PC-9 (cell line): Measurements from ENCODE around the gene COL23A1. TPM values are rescaled to one million over a fixed set of nuclear protein-coding genes. Genes with fewer than 3 reads are reported as not detected.

Experiments
- BruUV-seq: library from RNA; stranded (reverse); fragments of 400-500 nt; replicated peaks from 2 replicates; lab custom pipeline; 2021; lab: Mats Ljungman, UMichigan
- CTCF ChIA-PET: fragments of 300-600 bp; sonication (Branson Sonifier 250); formaldehyde crosslinking; loops from one replicate; lab custom pipeline; 2022; ENCODE audit warnings: antibody characterized with exemption; lab: Charles Lee
- POLR2A ChIA-PET: fragments of 300-600 bp; sonication (Branson Sonifier 250); formaldehyde crosslinking; loops from one replicate; lab custom pipeline; 2022; ENCODE audit warnings: antibody characterized with exemption; ENCODE audit not compliant: unreplicated experiment; lab: Charles Lee
- DNase-seq, 2 experiments: peaks; one replicate each; pipeline versions ENCODE4 v3.0.0 to v3.0.0-alpha.2; 2015 to 2022; ENCODE audit warnings: mixed read lengths in 1 of 2
- H2AFZ ChIP-seq: fragments of 200-600 bp; sonication (generic); 2 replicates; pipeline ENCODE4 v1.8.1; 2017; ENCODE audit warnings: antibody characterized with exemption
- H3F3A ChIP-seq: fragments of 200-600 bp; sonication (generic); 2 replicates; pipeline ENCODE4 v1.8.1; 2017; ENCODE audit warnings: antibody characterized with exemption, mild to moderate bottlenecking, low read depth; ENCODE audit not compliant: insufficient read depth
- H3K27ac ChIP-seq: fragments of 200-600 bp; sonication (generic); 2 replicates; pipeline ENCODE4 v1.6.1; 2016; ENCODE audit warnings: mixed run types
- H3K27me3 ChIP-seq: fragments of 200-600 bp; sonication (generic); 2 replicates; pipeline ENCODE4 v1.6.1; 2016; ENCODE audit warnings: low read depth, mixed run types; ENCODE audit not compliant: insufficient read depth
- H3K36me3 ChIP-seq: fragments of 200-600 bp; sonication (generic); 2 replicates; pipeline ENCODE4 v1.6.1; 2016; ENCODE audit warnings: low read depth, mixed run types
- H3K4me1 ChIP-seq: fragments of 200-600 bp; sonication (generic); replicated peaks from 2 replicates; pipeline ENCODE4 v1.6.1; 2016; ENCODE audit warnings: mixed run types; ENCODE audit not compliant: insufficient read depth
- H3K4me2 ChIP-seq: fragments of 200-600 bp; sonication (generic); 2 replicates; pipeline ENCODE4 v1.6.1; 2017; ENCODE audit warnings: mixed run types
- H3K4me3 ChIP-seq: fragments of 200-600 bp; sonication (generic); 2 replicates; pipeline ENCODE4 v1.6.1; 2016; ENCODE audit warnings: mixed run types
- H3K79me2 ChIP-seq: fragments of 200-600 bp; sonication (generic); 2 replicates; pipeline ENCODE4 v1.6.1; 2017; ENCODE audit warnings: low read depth, mixed run types
- H3K9me2 ChIP-seq: fragments of 200-600 bp; sonication (generic); 2 replicates; pipeline ENCODE4 v1.8.1; 2017; ENCODE audit warnings: mild to moderate bottlenecking; ENCODE audit not compliant: insufficient read depth
- H3K9me3 ChIP-seq: fragments of 200-600 bp; sonication (generic); 2 replicates; pipeline ENCODE4 v1.8.1; 2016; ENCODE audit warnings: low read depth; ENCODE audit not compliant: insufficient read depth
- H4K20me1 ChIP-seq: fragments of 200-600 bp; sonication (generic); 2 replicates; pipeline ENCODE4 v1.8.1; 2017; ENCODE audit not compliant: insufficient read depth
- CTCF ChIP-seq: fragments of 200-600 bp; sonication (generic); conservative IDR thresholded peaks from 2 replicates; pipeline ENCODE4 v1.6.1; 2017; ENCODE audit warnings: mixed run types, antibody characterized with exemption, mild to moderate bottlenecking, moderate library complexity
- EZH2 ChIP-seq: fragments of 200-600 bp; sonication (generic); IDR thresholded peaks from 2 replicates; pipeline ENCODE4 v1.8.0; 2017; ENCODE audit warnings: antibody characterized with exemption, low read depth
- intact Hi-C: fragments of 100-400 bp; cut with micrococcal nuclease; formaldehyde crosslinking; loops from one replicate; pipeline ENCODE4 v1.10.0; 2022; ENCODE audit not compliant: unreplicated experiment
- total RNA-seq: library from RNA; stranded (reverse); gene quantifications from 2 replicates; pipeline ENCODE4 v1.2.3, GENCODE V29; 2021

COL23A1 gene
- total RNA-seq, 1 experiment from 2014 or later, result not detected

- Histone ChIP-seq H4K20me1 (no peaks in the 10 kb centered on the region), H3K4me3 (no peak overlapping the region), H2AFZ (no peak overlapping the region), H3K79me2 (no peaks in the 10 kb centered on the region), H3K27me3 (peaks cover 96% of the 10 kb centered on the region), H3K36me3 (no peaks in the 10 kb centered on the region), H3K4me1 (no peaks in the 10 kb centered on the region), H3K9me3 (no peaks in the 10 kb centered on the region), H3K4me2 (no peak overlapping the region), H3F3A (no peaks in the 10 kb centered on the region), H3K27ac (no peak overlapping the region), H3K9me2 (no peaks in the 10 kb centered on the region)
- TF ChIP-seq EZH2 (no peak), CTCF (no peak)
- intact Hi-C loops, result no loop called here
- ChIA-PET POLR2A (no interaction called here), CTCF (no interaction called here)
- no TSS peak for BruUV-seq
- DNase-seq, result no peak
These were observed 53.4 kb downstream of the COL23A1 start for GRCh38 chr5:178536541-178537466.

- no TSS peak for BruUV-seq
- no peak overlapping the region for H3K4me2 ChIP-seq
- intact Hi-C loops, result no loop called here
- H2AFZ ChIP-seq, result no peak overlapping the region
- DNase-seq, result no peak
- H3K4me3 ChIP-seq, result no peak overlapping the region
- TF ChIP-seq EZH2 (no peak), CTCF (no peak)
- H3K4me1 ChIP-seq, result no peaks in the 10 kb centered on the region
- no peaks in the 10 kb centered on the region for H3K9me2 ChIP-seq
- H3K27ac ChIP-seq, result no peak overlapping the region
- ChIA-PET CTCF (no interaction called here), POLR2A (no interaction called here)
- no peaks in the 10 kb centered on the region for H3K36me3 ChIP-seq
- peaks cover 96% of the 10 kb centered on the region for H3K27me3 ChIP-seq
- H4K20me1 ChIP-seq, result no peaks in the 10 kb centered on the region
- H3F3A ChIP-seq, result no peaks in the 10 kb centered on the region
- no peaks in the 10 kb centered on the region for H3K9me3 ChIP-seq
- H3K79me2 ChIP-seq, result no peaks in the 10 kb centered on the region
These were observed 54.7 kb downstream of the COL23A1 start for GRCh38 chr5:178535299-178536175.

GRCh38 chr5:178533136-178533535 lies 57.1 kb downstream of the COL23A1 start:
- no peak for DNase-seq
- Histone ChIP-seq H3K27ac (no peak overlapping the region), H2AFZ (no peak overlapping the region), H3F3A (no peaks in the 10 kb centered on the region), H4K20me1 (no peaks in the 10 kb centered on the region), H3K79me2 (no peaks in the 10 kb centered on the region), H3K9me2 (no peaks in the 10 kb centered on the region), H3K9me3 (no peaks in the 10 kb centered on the region), H3K4me1 (no peaks in the 10 kb centered on the region), H3K36me3 (no peaks in the 10 kb centered on the region), H3K27me3 (peaks cover 98% of the 10 kb centered on the region), H3K4me3 (no peak overlapping the region), H3K4me2 (no peak overlapping the region)
- POLR2A ChIA-PET, result no interaction called here
- intact Hi-C loops, result no loop called here
- CTCF ChIA-PET, result no interaction called here
- TF ChIP-seq CTCF, result no peak
- no peak for TF ChIP-seq EZH2
- BruUV-seq, result no TSS peak
